Measurements from ENCODE around the gene MANF.

Gene MANF

GRCh38 chr3:51384726-51385473 is at the start of gene MANF:
TSS of gene MANF (plus strand) at chr3:51385291. CDS start at chr3:51385343, 52 bp downstream.
- TF ChIP-seq USF1 (IDR thresholded peaks at IDR 0.05) (peak; percentile 2; the same call in 1 of the 2 replicates), TAF1 (IDR thresholded peaks at IDR 0.05; ENCODE audit: low read depth) (peak; percentile 88), EGR1 (IDR thresholded peaks at IDR 0.05) (peak; percentile 45), MAX (IDR thresholded peaks at IDR 0.05) (peak; percentile 65), YY1 (IDR thresholded peaks at IDR 0.05; ENCODE audit: low read depth) (peak; percentile 99), EP300 (IDR thresholded peaks at IDR 0.05; ENCODE audit: borderline replicate concordance) (0 out of 2 replicates have a peak, but pooled peaks have one; percentile 9), CEBPB (IDR thresholded peaks at IDR 0.05) (no peak), REST (IDR thresholded peaks at IDR 0.05; ENCODE audit: low read depth) (no peak), TEAD4 (IDR thresholded peaks at IDR 0.05) (no peak), TCF12 (IDR thresholded peaks at IDR 0.05; ENCODE audit: low read depth) (peak; percentile 34; the same call in 1 of the 2 replicates), ZBTB7A (IDR thresholded peaks at IDR 0.05; ENCODE audit: low read depth) (0 out of 2 replicates have a peak, but pooled peaks have one; percentile 52), CREB1 (IDR thresholded peaks at IDR 0.05; ENCODE audit: low read depth) (peak; percentile 77), FOXM1 (IDR thresholded peaks at IDR 0.05; ENCODE audit: borderline replicate concordance, low read depth) (no peak), RAD21 (IDR thresholded peaks at IDR 0.05; ENCODE audit: low read depth) (no peak), NFIC (IDR thresholded peaks at IDR 0.05) (no peak)

GRCh38 chr3:51336261-51336660 is 48.8 kb upstream of the MANF start:
- no peak for TF ChIP-seq ZBTB7A (IDR thresholded peaks at IDR 0.05; ENCODE audit: low read depth)
- no peak for TF ChIP-seq USF1 (IDR thresholded peaks at IDR 0.05)
- no peak for TF ChIP-seq YY1 (IDR thresholded peaks at IDR 0.05; ENCODE audit: low read depth)
- no peak for TF ChIP-seq EGR1 (IDR thresholded peaks at IDR 0.05)
- no peak for TF ChIP-seq CEBPB (IDR thresholded peaks at IDR 0.05)
- TF ChIP-seq NFIC (IDR thresholded peaks at IDR 0.05), result no peak
- TF ChIP-seq TEAD4 (IDR thresholded peaks at IDR 0.05), result no peak
- no peak for TF ChIP-seq EP300 (IDR thresholded peaks at IDR 0.05; ENCODE audit: borderline replicate concordance)
- no peak for TF ChIP-seq MAX (IDR thresholded peaks at IDR 0.05)
- no peak for TF ChIP-seq CREB1 (IDR thresholded peaks at IDR 0.05; ENCODE audit: low read depth)
- TF ChIP-seq TAF1 (IDR thresholded peaks at IDR 0.05; ENCODE audit: low read depth), result no peak

- TF ChIP-seq RAD21 (IDR thresholded peaks at IDR 0.05; ENCODE audit: low read depth) (no peak), EP300 (IDR thresholded peaks at IDR 0.05; ENCODE audit: borderline replicate concordance) (no peak), FOXM1 (IDR thresholded peaks at IDR 0.05; ENCODE audit: borderline replicate concordance, low read depth) (no peak), CREB1 (IDR thresholded peaks at IDR 0.05; ENCODE audit: low read depth) (no peak), NFIC (IDR thresholded peaks at IDR 0.05) (no peak), ZBTB7A (IDR thresholded peaks at IDR 0.05; ENCODE audit: low read depth) (no peak), YY1 (IDR thresholded peaks at IDR 0.05; ENCODE audit: low read depth) (no peak), REST (IDR thresholded peaks at IDR 0.05; ENCODE audit: low read depth) (no peak), TEAD4 (IDR thresholded peaks at IDR 0.05) (no peak), CEBPB (IDR thresholded peaks at IDR 0.05) (no peak), MAX (IDR thresholded peaks at IDR 0.05) (no peak), EGR1 (IDR thresholded peaks at IDR 0.05) (no peak), TAF1 (IDR thresholded peaks at IDR 0.05; ENCODE audit: low read depth) (no peak), USF1 (IDR thresholded peaks at IDR 0.05) (no peak), TCF12 (IDR thresholded peaks at IDR 0.05; ENCODE audit: low read depth) (no peak)
Observed at GRCh38 chr3:51337666-51338065, 47.4 kb upstream of the MANF start.

- peak; percentile 65 for TF ChIP-seq EGR1 (IDR thresholded peaks at IDR 0.05)
- TF ChIP-seq RAD21 (IDR thresholded peaks at IDR 0.05; ENCODE audit: low read depth), result no peak
Observed at GRCh38 chr3:51338632-51339031, 46.5 kb upstream of the MANF start.

Measured in Ishikawa (cell line).